ENCODE results near the gene TADA2A.

- TF ChIP-seq CTCF (IDR thresholded peaks at IDR 0.05) (no peak), JUNB (IDR thresholded peaks at IDR 0.05) (no peak), EP300 (IDR thresholded peaks at IDR 0.05) (no peak), POLR2A (IDR thresholded peaks at IDR 0.05; ENCODE audit: low read length) (no peak), NFE2L2 (conservative IDR thresholded peaks at IDR 0.05; ENCODE audit: low read length) (no peak), CHD4 (IDR thresholded peaks at IDR 0.05; ENCODE audit: borderline replicate concordance) (no peak), CEBPB (IDR thresholded peaks at IDR 0.05) (no peak), ZSCAN20 (CRISPR knock-in tag; IDR thresholded peaks at IDR 0.05) (no peak), MYC (IDR thresholded peaks at IDR 0.05; ENCODE audit: borderline replicate concordance, low read length) (no peak)
Measured at GRCh38 chr17:37389160-37389559, 17.5 kb upstream of the TADA2A start.
